Spleen (tissue), 11 donors: ENCODE measurements around the gene FAM9A. TPM values are rescaled to one million over a fixed set of nuclear protein-coding genes. Genes with fewer than 3 reads are reported as not detected.

ENCODE experiments used
- DNase-seq: peaks from one replicate; pipeline ENCODE4 v3.0.0-alpha.2; 2020
- H3K27ac ChIP-seq, 8 donors: fragments of 200-600 bp; sonication (generic) in 7 of 8; 1 replicate in 4 of 8; 2 replicates in 4 of 8; pipeline versions ENCODE4 v1.5.0 to v1.8.0; 2016 to 2021; ENCODE audit warnings: inconsistent platforms in 4 of 8, mild to moderate bottlenecking in 4 of 8, moderate library complexity in 1 of 8
- H3K27me3 ChIP-seq, 7 donors: fragments of 200-600 bp; sonication (generic) in 6 of 7; replicated peaks in 1 of 7; 1 replicate in 4 of 7; 2 replicates in 3 of 7; pipeline versions ENCODE4 v1.5.0 to v1.8.0; 2016 to 2021; ENCODE audit warnings: inconsistent platforms in 3 of 7, mild to moderate bottlenecking in 1 of 7
- H3K36me3 ChIP-seq, 6 donors: fragments of 200-600 bp; sonication (generic) in 5 of 6; 1 replicate in 4 of 6; 2 replicates in 2 of 6; pipeline versions ENCODE4 v1.5.0 to v1.8.0; 2016 to 2021; ENCODE audit warnings: inconsistent platforms in 2 of 6
- H3K4me1 ChIP-seq, 6 donors: fragments of 200-600 bp; sonication (generic) in 5 of 6; 1 replicate in 3 of 6; 2 replicates in 3 of 6; pipeline versions ENCODE4 v1.5.0 to v1.8.0; 2016 to 2021; ENCODE audit warnings: inconsistent platforms in 3 of 6
- H3K4me3 ChIP-seq, 8 donors: fragments of 200-600 bp; sonication (generic) in 7 of 8; 1 replicate in 4 of 8; 2 replicates in 4 of 8; pipeline versions ENCODE4 v1.5.0 to v1.8.0; 2016 to 2021; ENCODE audit warnings: inconsistent platforms in 4 of 8, mild to moderate bottlenecking in 4 of 8, moderate library complexity in 2 of 8
- H3K9me3 ChIP-seq, 8 donors: fragments of 200-600 bp; sonication (generic) in 7 of 8; 1 replicate in 4 of 8; 2 replicates in 4 of 8; pipeline versions ENCODE4 v1.5.0 to v1.8.0; 2016 to 2021; ENCODE audit warnings: inconsistent platforms in 4 of 8
- CTCF ChIP-seq, 11 experiments: fragments of 200-600 bp in 7 of 11; fragments of 450-650 bp in 4 of 11; sonication (generic) in 4 of 11; IDR thresholded peaks in 8 of 11; conservative IDR thresholded peaks in 3 of 11; 1 replicate in 7 of 11; 2 replicates in 4 of 11; pipeline versions ENCODE4 v1.4.0 to v1.8.0; 2016 to 2021; ENCODE audit warnings: antibody characterized with exemption in 11 of 11, inconsistent platforms in 4 of 11, mild to moderate bottlenecking in 1 of 11
- POLR2A ChIP-seq, 3 donors: fragments of 450-650 bp; IDR thresholded peaks; one replicate each; pipeline ENCODE4 v1.5.1; 2017; ENCODE audit warnings: antibody characterized with exemption in 3 of 3, mild to moderate bottlenecking in 1 of 3
- POLR2AphosphoS5 ChIP-seq, 3 donors: sonication (generic); formaldehyde crosslinking; IDR thresholded peaks; one replicate each; pipeline ENCODE4 v1.5.1; 2017; ENCODE audit warnings: antibody characterized with exemption in 3 of 3
- WGBS, 5 donors: extraction: QIAGEN DNeasy Blood & Tissue Kit in 3 of 5; methylation state at CpG; one replicate each; pipeline versions ENCODE4 v1.1.5 to v1.1.7; 2013 to 2018; 5-methylcytosine and 5-hydroxymethylcytosine counted together
- intact Hi-C: fragments of 100-400 bp; cut with DNase I; formaldehyde crosslinking; loops from one replicate; pipeline ENCODE4 v1.15.0; 2023; ENCODE audit warnings: low total_unique reads
- polyA plus RNA-seq, 3 donors: library from polyadenylated mRNA; stranded (reverse); fragments of 200-250 nt; gene quantifications; one replicate each; pipeline ENCODE4 v1.2.1, GENCODE V29; 2013
- total RNA-seq, 7 donors: library from RNA; depleted of rRNA in 3 of 7; stranded (reverse); fragments of >200 nt in 3 of 7; fragmentation: NEBNext Ultra II Directional in 4 of 7; extraction: Animal tissue kit (Norgen Biotek cat#: 25700) in 4 of 7; gene quantifications; one replicate each; pipeline versions ENCODE4 v1.1.0 to v1.2.1, GENCODE V29; 2016 to 2021
- donor health status: healthy with polysubstance abuse.
- donor health status: DM: no; HTN: no; CAD: no; lungs with moderate emphysema.
- donor health status: DM: no; HTN: no; CAD: no.
- donor health status: Bipolar disorder and iron deficiency.
- donor health status: healthy.
- donor health status: DM: no; HTN: no; CAD: no.
- donor health status: DM: yes; HTN: yes; CAD: no.

The FAM9A gene
- total and polyA plus RNA-seq, 10 donors, result not detected

- Histone ChIP-seq H3K36me3 (no peaks in the 10 kb centered on the region), H3K9me3 (no peaks in the 10 kb centered on the region), H3K27ac (no peak overlapping the region), H3K4me3 (no peak overlapping the region), H3K27me3 (peaks cover 0 to 6% (median 0%) of the 10 kb centered on the region in 7 donors), H3K4me1 (no peaks in the 10 kb centered on the region)
- intact Hi-C loops, result no loop called here
- WGBS, 5 donors, result 63 to 95% (median 67%) methylated on average over 3 to 4 of the region's 4 CpGs
- no peak for DNase-seq
- TF ChIP-seq POLR2AphosphoS5 (IDR thresholded peaks at IDR 0.05) (no peak), CTCF (IDR thresholded peaks at IDR 0.05 in 8 of 11, conservative IDR thresholded peaks at IDR 0.05 in 3 of 11) (no peak), POLR2A (IDR thresholded peaks at IDR 0.05) (no peak)
These were observed 31.6 kb upstream of the FAM9A start for GRCh38 chrX:8832582-8833378.

- TF ChIP-seq POLR2A (IDR thresholded peaks at IDR 0.05), result no peak
- no peak for TF ChIP-seq POLR2AphosphoS5 (IDR thresholded peaks at IDR 0.05)
- no peak for TF ChIP-seq CTCF (IDR thresholded peaks at IDR 0.05 in 8 of 11, conservative IDR thresholded peaks at IDR 0.05 in 3 of 11)
- H3K27ac ChIP-seq, result no peak overlapping the region
- no peaks in the 10 kb centered on the region for H3K9me3 ChIP-seq
- H3K4me3 ChIP-seq, result no peak overlapping the region
- intact Hi-C loops, result no loop called here
- no peaks in the 10 kb centered on the region for H3K36me3 ChIP-seq
- no peaks in the 10 kb centered on the region for H3K4me1 ChIP-seq
- 93 to 100% (median 96%) methylated on average over 1 of the region's 1 CpG for WGBS, 5 donors
- DNase-seq, result no peak
- peaks cover 0 to 11% (median 0%) of the 10 kb centered on the region in 7 donors for H3K27me3 ChIP-seq
These were observed 22.5 kb upstream of the FAM9A start for GRCh38 chrX:8823698-8824097.

DNA sequence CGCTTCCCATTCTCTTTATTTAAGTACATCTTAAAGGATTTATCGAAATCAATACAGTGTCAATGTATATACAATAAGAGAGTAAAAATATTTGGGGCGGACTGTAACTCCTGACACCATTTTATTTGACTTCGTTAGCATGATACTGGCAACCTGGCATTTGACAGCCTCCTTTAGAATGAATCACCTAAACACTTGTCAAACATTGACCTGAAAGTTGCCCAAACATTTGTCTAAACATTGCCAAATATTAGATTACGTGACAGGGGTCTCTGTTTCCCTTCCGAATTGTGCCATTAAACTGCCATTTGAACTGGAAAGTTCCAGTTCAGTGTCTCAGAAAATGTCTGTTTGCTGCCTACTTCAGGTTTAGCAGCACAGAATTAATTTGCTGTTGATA is 20.8 kb upstream of the FAM9A start:
- no peaks in the 10 kb centered on the region for H3K4me1 ChIP-seq
- intact Hi-C loops, result no loop called here
- WGBS, 5 donors, result 82 to 89% (median 86%) methylated on average over 5 to 6 of the region's 6 CpGs

More for the DNA sequence above, 20.8 kb upstream of the FAM9A start:
- peaks cover 0 to 5% (median 0%) of the 10 kb centered on the region in 7 donors for H3K27me3 ChIP-seq
- no peak overlapping the region for H3K27ac ChIP-seq
- TF ChIP-seq POLR2AphosphoS5 (IDR thresholded peaks at IDR 0.05) (no peak), CTCF (IDR thresholded peaks at IDR 0.05 in 8 of 11, conservative IDR thresholded peaks at IDR 0.05 in 3 of 11) (no peak), POLR2A (IDR thresholded peaks at IDR 0.05) (no peak)
- H3K9me3 ChIP-seq, result no peaks in the 10 kb centered on the region
- DNase-seq, result no peak
- H3K4me3 ChIP-seq, result no peak overlapping the region
- H3K36me3 ChIP-seq, result no peaks in the 10 kb centered on the region
